COLO668 (cell line): ENCODE results near the gene PLXND1.
A peak's percentile ranks its signal among the peaks of the same experiment; 100 is the strongest.

Experiments
- DNase-seq: peaks from one replicate; lab custom pipeline; 2025; ENCODE audit not compliant: unreplicated experiment; lab: John Stamatoyannopoulos, UW

PLXND1 gene

GRCh38 chr3:129512595-129512994 lies 93.9 kb downstream of the PLXND1 start:
- DNase-seq, result no peak

GRCh38 chr3:129507181-129507831 lies 99.2 kb downstream of the PLXND1 start:
- peak; percentile 4 for DNase-seq

- peak; percentile 84 for DNase-seq
Observed at GRCh38 chr3:129506231-129506742, 100.2 kb downstream of the PLXND1 start.

GRCh38 chr3:129505341-129505740 lies 101.1 kb downstream of the PLXND1 start:
- no peak for DNase-seq
